Coronary artery (tissue), 2 donors: ENCODE measurements around the gene MAP3K5.

Experiments
- DNase-seq: peaks from one replicate; pipeline ENCODE4 v3.0.0-alpha.2; 2017; ENCODE audit warnings: low spot score
- H3K27ac ChIP-seq, 2 donors: fragments of 200-600 bp; sonication (generic); one replicate each; pipeline ENCODE4 v1.5.1; 2016 to 2019
- H3K4me3 ChIP-seq: fragments of 200-600 bp; sonication (generic); 2 replicates; pipeline ENCODE4 v1.5.1; 2016; ENCODE audit warnings: mild to moderate bottlenecking, moderate library complexity
- TF ChIP-seq, protein P1 (sequence below): fragments of 200-600 bp; sonication (generic); IDR thresholded peaks from one replicate; pipeline ENCODE4 v1.5.1; 2019; ENCODE audit warnings: antibody characterized with exemption

MAP3K5 gene

DNA sequence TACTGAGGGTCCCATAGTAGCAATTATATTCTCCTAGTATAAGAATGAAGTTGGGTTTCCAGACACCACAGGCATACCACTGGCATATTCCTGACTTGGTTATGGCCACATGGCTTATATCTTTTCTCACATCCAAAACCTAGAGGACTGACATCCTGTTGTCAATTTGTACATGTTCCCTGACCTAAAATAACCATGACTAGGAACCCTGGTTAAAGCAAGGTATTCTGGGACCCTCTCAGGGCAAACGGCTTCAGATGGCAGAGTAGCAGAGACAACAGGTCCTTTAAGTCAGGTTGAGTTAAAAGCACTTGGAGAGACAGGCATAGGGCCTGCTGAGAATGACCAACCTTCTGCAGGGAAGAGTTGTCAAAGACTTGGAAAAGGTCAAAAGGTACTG lies 12.6 kb downstream of the MAP3K5 start:
- TF ChIP-seq, protein P1, sequence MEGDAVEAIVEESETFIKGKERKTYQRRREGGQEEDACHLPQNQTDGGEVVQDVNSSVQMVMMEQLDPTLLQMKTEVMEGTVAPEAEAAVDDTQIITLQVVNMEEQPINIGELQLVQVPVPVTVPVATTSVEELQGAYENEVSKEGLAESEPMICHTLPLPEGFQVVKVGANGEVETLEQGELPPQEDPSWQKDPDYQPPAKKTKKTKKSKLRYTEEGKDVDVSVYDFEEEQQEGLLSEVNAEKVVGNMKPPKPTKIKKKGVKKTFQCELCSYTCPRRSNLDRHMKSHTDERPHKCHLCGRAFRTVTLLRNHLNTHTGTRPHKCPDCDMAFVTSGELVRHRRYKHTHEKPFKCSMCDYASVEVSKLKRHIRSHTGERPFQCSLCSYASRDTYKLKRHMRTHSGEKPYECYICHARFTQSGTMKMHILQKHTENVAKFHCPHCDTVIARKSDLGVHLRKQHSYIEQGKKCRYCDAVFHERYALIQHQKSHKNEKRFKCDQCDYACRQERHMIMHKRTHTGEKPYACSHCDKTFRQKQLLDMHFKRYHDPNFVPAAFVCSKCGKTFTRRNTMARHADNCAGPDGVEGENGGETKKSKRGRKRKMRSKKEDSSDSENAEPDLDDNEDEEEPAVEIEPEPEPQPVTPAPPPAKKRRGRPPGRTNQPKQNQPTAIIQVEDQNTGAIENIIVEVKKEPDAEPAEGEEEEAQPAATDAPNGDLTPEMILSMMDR, result no peak

DNA sequence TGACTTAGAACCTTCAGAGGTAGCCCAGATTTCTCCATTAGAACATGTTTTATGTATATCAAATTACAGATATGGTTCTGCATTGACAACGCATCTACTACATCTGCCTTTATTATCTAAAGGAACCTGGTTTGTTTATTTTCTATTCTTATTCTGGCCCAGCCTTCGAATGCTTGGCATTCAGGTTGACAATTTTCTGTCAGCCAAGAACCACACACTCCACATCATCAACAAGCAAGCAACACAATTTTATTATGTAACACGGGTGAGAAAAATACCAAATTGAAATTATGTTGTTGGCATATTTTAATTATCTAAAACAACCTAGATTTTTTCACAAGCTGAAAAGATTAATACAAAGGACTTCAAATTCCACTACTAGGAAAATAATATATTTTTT lies 14.6 kb downstream of the MAP3K5 start:
- no peak overlapping the region for H3K27ac ChIP-seq
- no peak overlapping the region for H3K4me3 ChIP-seq
- DNase-seq, result no peak
- TF ChIP-seq, protein P1, result no peak

More for the DNA sequence above, 12.6 kb downstream of the MAP3K5 start:
- DNase-seq, result no peak
- H3K4me3 ChIP-seq, result no peak overlapping the region
- H3K27ac ChIP-seq, result no peak overlapping the region

DNA sequence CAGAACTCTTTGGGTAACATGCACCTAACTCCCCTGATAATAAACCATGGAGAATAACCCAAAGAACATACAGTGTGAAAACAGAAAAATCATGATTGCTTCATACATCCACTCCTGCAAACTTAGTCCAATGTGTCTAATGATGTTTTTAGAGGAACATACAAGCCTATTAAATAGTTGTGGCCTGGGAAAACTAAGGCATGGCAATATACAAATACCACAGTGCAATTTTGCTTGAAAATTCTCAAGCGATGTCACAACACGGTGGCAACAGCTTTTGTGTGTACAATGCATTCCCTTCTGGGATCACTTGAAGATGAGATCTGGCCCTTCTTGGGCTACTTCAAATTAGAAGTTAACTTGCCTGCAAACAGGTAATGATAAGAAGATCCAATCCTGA lies 16.7 kb downstream of the MAP3K5 start:
- TF ChIP-seq, protein P1, result no peak
- Histone ChIP-seq H3K4me3 (no peak overlapping the region), H3K27ac (no peak overlapping the region)
- DNase-seq, result no peak

DNA sequence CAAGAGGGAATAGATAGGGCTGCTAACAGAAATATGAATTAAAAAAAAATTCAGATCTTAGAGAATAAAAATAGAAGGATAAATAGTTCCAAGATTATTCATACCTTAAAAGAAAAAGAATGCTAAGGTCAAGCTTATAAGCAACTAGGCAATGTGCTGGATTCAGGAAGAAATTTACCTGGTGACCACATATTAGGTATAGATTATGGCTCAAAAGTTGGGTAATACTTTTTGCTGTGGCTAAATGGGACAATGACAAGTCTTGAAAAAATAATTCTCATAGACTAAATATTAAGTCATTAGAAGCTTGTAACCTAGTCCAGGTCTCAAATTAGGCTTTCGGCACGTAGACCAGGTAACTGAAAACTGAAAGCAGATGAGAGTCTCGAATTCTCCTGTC lies 17.2 kb downstream of the MAP3K5 start:
- TF ChIP-seq, protein P1, result no peak
- Histone ChIP-seq H3K4me3 (no peak overlapping the region), H3K27ac (no peak overlapping the region)
- no peak for DNase-seq

DNA sequence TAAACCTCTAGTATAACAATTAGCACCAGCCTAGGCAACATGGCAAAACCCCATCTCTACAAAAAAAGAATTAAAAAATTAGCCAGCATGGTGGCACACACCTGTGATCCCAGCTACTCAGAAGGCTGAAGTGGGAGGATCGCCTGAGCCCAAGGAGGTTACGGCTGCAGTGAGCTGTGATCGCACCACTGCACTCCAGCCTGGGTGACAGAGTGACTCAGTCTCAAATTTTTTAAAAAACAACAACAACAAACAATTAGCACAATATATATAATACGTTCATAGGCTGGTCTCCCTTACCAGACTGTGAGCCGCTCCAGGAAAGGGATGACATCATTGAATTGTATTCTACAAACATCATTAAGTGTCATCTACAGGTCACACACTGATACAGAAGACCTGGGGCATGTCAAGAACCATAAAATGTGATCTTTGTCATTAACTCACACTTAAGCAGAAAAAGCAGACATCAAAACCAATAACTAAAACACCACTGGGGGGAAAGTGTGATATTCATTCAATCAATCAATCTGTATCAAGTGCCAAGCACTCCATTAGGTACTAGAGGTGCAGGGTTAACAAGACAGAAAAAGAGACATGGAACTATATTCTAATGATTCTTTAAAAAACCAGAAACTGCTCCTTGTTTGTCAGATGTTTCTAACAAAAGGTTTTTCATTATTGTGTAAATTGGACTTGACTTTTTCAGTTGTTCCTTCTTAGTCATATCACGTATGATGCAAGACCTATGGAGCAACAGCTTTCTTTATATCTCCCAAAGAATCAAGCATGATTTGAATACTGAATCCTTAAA lies 17.8 kb downstream of the MAP3K5 start:
- TF ChIP-seq, protein P1, result no peak
- Histone ChIP-seq H3K4me3 (peak overlapping the region; percentile 13), H3K27ac (peak overlapping the region in 1 of 2 donors; percentile 41)
- DNase-seq, result no peak

DNA sequence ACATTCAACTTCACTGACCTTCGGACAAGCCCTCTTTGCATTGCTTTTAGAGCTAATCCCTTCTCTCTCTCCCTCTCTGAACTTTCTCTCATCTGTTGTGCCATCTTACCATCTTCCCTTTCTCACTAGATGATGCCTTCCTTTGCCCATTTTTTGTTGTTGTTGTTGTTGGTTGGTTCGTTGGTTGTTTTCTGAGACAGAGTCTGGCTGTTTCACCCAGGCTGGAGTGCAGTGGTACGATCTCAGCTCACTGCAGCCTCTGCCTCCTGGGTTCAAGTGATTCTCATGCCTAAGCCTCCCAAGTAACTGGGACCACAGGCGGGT lies 18.8 kb downstream of the MAP3K5 start:
- TF ChIP-seq, protein P1, result no peak
- DNase-seq, result no peak
- H3K4me3 ChIP-seq, result no peak overlapping the region
- peak overlapping the region in 1 of 2 donors; percentile 26 for H3K27ac ChIP-seq
